Activated T-cell treated with anti-CD3 and anti-CD28 coated beads, Interleukin-2, amount 50 U/mL, for 48 hours (primary cell): ENCODE data around the gene TMEM52.
"Not testable (repeated sequence)": the region's sequence is repeated elsewhere in the genome, so short reads cannot be mapped to it uniquely, and the experiment has no call there.

Experiments used
- DNase-seq, 2 experiments: peaks; one replicate each; pipeline ENCODE4 v3.0.0-alpha.2; 2020

The TMEM52 gene

DNA sequence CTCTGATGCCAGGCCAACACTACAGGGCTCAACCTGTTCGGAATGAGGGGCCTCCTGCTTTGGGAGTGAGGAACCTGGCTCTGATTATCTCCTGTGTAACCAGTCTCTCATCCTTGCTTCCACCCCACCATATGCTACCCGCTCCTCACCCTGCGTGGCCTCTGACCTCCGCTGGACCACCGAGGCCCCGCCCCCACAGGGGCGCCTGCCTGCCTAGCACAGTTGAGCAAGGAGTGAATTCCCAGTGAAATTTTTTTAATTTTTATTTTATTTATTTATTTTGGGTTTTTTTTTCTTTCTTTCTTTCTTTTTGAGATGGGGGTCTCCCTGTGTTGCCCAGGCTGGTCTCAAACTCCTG, 26.3 kb downstream of the TMEM52 start:
- DNase-seq, result no peak

DNA sequence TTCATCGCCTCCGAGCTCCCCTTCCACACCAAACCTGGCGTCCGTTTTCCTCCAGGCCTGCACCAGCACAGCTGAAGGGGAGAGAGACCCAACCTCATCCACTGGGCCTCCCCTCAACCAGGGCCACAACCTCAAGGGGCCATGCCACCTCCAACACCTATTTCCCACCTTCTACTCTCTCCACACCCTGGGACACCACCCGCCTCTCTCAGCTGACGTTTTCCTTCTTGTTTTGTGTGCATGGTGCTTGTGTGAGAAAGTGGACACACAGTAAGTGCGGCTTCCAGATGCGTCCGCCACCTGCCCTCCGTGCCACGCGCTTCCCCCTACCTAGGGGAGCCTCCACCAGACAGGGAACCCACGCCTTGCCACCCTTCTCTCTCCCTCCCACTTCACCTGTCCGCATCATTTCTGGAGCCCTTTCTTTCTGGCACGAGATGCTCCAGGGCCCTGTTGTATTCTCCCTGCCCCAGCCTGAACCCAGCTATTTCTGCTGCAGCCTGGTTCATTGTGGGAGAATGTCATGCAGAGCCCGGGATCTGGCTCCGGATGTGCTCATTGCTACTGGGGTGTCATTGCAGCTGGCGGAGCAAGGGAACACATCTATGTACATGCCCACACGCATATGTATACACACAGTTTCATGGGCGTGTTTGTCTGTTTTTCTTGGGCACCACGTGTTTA, 26.9 kb downstream of the TMEM52 start:
- DNase-seq, result peak; percentile 44 to 53

DNA sequence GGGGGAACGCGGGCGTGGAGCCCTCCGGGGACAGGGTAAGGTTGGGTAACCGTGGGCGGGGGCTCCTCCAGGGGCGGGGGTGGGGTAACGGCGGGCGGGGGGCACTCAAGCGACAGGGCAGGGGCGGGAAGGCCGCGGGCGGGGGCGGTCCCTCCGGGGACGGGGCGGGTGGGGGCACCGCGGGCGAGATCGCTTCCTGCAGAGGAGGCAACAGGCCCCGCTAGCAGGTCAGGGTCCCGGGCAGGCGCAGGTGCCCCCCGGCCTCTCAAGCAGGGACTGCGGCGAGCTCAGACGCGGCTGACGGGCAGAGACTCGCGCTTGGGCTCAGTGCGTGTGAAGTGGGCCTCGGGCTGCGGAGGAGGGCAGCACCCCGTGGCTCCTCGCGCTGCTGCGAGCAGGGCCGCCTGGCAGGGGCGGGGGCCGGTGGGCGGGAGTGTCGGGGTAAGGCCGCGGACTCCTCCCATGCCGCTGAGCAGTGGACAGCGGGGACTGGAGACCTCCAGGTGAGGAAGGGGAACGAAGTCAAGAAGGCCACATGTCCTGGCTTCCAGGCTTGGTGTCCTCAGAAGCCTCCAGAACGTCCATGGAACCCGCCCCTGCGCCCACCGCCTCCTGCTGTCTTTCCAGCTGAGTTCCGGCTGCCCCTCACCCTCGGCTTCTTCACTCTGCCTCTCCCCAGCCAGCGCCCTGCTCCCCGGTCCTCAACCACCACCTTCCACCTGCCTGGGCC, 27.6 kb downstream of the TMEM52 start:
- no peak for DNase-seq

DNA sequence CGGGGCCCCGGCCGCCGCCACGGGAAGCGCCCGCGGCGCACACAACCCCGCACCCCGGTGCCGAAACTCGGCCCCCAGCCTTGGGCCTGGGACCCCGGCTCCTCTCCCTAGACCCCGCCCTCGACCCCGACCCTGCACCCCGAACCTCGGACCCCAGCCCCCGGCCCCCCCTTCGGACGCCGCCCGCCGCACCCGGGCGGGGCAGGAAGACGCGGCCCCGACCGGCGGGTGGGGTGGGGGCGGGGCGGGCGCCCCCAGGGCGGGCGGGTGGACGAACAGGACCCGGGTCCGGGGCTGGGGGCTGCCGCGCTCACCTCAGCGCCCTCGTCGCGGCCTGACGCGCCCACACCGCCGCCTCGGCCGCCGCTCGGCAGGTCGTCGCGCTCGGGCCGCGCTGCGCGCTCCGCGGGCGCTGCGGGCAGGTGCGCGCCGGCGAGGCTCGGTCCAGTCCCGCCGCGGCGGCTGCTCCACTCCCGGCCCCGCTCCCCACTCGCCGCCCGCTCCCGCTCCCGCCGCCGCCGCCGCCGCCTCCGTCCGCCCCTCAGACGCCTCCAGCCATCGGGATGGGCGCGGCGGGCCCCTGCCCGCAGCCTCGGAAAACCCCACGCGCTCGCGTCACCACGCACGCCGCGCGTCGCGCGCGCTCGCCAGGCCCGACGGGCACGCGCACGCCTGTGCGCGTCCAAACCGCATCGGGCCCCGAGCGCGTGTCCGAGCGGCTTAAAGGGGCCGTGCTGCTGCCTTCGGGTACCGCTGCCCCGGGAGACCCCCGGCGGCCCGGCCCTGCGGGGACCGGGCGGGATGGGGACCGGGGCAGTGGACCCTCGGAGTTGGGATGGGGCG, 28.4 kb downstream of the TMEM52 start, which contains the start of gene GNB1:
Gene GNB1, minus strand, starts transcription at position 582 of the 843 bp plus-strand sequence. CDS start 65,634 bp downstream, outside the sequence.
- DNase-seq, result peak; percentile 92 to 95

DNA sequence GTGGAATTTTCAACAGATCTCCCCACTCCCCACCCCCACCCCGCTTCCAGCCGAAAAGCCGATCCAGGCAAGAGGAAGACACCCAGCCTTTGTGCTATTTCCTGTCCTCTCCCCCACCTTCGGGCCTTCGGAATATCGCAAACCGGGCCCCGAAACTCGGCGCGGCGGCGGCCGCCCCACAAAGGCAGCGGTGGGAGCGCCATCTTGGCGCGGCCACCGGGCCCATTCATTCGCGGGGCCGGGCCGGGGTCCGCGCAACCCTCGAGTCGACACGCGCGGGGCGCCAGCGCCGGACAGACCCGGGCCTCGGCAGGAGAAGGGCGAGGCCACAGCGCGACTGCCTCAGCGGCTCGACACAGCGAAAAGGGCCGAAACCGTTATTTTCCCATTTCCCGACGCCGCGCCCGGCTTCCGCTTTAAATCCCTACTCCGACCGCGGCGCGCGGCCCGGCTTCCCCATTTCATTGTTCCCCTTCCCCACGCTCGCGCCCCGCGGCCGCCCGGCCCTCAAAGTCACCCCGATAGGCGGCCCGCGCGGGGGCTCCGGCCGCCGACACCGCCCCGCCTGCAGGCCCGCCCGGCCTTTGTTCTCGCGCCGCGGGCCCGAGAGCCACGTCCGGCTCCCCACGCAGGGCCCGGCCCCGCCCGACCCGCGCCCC, 29.1 kb downstream of the TMEM52 start:
- DNase-seq, result peak; percentile 60 to 67

DNA sequence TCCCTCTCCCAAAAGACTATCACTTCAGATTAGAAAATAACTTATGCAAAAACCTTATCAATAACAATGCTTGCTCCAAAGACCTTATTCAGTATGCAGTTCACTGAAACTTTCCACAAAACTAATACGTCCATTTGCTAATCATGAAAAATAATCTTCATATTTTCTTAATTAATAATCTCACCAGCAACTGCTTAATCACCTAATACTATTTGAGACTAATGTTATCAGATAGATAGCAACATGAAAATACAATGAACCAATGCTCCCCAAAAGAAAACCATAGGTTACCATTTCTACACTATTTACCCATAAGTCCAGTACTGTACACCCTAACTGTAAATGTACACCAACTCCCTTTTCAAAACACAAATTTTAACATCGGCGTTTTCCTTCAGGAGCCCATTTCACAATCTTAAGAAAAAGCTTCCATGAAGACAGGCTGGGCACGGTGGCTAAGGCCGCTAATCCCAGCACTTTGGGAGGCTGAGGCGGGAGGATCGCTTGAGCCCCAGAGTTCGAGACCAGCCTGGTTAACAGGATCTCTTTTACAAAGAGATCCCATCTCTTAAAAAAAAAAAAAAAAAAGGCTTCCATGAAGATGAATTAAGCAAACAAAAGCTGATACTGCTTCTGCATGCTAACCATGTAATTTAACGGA, 29.9 kb downstream of the TMEM52 start:
- no peak for DNase-seq

DNA sequence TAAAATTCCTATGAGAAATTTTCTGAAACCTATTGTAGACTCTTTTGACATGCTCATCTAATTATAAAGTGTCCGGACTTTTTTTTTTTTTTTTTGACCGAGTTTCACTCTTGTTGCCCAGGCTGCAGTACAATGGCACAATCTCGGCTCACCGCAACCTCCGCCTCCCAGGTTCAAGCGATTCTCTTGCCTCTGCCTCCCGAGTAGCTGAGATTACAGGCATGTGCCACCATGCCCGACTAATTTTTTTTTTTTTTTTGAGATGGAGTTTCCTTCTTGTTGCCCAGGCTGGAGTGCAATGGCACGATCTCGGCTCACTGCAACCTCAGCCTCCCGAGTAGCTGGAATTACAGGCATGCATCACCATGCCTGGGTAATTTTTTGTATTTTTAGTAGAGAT, 35.2 kb downstream of the TMEM52 start:
- not testable (repeated sequence) for DNase-seq

DNA sequence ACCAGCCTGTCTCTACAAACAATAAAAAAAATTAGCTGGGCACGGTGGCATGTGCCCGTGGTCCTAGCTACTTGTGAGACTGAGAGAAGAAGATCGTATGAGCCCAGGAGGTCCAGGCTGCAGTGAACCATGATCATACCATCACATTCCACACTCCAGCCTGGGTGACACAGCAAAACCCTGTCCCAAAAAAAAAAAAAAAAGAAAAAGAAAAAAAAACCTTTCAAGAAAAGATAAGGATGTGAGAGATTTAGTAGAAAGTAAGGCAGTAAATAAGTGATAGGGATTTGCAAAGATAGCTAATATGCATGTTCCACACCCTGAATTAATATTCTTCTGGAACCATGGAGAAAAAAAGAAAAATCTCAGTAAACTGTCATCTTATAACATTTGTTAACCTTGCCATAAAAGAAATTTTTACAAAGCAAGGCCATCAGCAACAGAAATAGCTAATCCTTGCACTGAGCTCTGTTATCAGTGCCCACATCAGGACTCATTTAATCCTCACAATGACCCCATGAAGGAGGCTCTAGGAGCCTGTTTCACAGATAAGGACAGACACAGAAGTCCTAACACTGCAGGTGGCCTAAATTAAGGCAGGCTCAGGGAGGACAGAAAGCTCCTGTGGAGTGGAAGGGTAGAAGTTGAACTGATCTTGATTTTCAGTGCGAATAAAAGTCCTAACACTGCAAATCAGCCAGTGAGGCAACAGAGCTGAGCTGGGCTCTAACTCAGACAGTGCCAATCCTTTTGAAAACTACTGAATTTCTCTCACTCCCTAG, 35.8 kb downstream of the TMEM52 start:
- DNase-seq, result no peak

DNA sequence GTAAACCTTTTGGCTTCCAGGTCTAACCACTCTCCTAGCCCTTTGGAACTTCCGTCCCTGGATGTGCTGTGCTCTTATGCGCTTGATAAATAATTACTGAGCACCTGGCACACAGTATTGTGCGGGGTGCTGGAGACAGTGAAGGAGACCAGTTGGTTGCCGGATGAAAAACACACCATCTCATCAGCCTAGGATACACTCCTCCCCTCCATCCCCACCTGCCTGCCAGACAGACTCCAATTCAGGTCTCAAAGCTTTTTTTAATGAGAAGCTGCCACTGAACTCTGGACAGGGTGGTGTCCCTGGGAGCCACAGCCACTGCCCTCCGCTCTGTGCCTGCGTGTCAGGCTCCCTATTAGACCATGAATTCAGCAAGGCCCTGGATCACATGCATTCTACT, 37.4 kb downstream of the TMEM52 start:
- no peak for DNase-seq

DNA sequence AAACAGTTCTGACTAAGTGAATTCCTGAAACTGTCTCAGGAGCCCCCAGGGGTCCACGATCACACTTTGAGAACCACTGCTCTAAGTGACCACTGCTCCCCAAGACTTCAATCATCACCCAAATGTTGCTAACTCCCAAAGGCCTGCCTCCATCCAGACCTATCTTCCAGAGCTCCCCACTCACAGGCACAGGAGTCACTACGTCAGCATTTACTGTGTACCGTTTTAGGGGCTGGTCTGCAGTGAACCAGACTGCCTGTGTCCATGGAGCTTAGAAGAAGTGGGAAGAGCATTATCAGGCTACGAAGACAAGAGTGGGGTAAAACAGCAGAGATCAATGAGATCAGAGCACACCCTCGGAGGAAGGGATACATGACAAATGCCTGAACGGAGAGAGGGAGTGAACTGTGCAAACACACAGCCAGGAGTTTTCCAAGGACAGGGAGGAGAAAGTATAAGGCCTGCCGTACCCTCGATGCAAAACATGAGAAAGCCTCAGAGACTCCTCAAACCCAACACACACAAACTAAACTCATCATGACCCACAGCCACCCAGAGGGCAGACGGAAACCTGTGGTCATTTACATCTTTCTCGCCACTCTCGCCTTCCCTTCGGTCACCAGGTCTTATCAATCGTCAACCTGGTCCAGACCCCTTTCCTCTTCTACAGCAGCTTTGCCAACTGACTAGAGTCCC, 38.3 kb downstream of the TMEM52 start:
- DNase-seq, result no peak

DNA sequence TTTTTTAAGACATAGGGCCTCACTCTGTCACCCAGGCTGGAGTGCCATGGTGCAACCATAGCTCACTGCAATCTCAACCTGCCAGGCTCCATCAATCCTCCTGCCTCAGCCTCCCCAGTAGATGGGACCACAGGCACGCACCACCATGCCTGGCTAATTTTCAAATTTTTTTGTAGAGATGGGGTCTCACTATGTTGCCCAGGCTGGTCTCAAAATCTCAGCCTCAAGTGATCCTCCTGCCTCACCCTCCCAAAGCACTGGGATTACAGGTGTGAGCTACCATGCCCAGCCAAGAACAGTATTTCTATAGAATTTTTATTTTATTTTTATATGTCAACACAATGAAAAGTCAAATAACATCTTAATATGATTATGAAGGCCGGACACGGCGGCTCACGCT, 39.1 kb downstream of the TMEM52 start:
- DNase-seq, result no peak

DNA sequence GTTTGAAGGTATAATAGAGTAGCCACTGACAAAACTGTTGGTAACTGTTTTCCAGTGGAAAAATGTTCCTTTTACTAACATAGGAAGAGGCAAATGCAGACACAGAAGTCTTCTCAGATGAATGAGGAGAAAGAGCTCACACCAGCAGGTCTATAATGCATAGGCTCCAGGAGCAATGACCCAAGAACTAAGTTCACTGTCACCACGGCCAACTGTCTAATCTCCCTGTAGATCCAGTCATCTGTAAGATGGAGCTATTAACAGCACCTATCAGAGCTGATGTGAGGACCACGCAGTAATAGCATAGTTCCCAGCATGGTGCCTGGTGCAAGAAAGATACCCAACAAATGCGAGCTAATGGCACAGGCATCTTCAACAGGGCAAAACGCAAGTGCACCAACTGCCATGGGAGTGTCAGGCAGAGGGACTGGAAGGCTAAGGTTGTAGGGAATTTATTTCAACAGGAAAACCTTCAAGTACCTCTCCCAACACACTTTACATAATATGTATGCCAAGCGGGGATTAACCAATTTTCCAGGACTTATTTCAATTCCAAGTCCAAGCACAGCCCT, 41.1 kb downstream of the TMEM52 start:
- DNase-seq, result no peak

DNA sequence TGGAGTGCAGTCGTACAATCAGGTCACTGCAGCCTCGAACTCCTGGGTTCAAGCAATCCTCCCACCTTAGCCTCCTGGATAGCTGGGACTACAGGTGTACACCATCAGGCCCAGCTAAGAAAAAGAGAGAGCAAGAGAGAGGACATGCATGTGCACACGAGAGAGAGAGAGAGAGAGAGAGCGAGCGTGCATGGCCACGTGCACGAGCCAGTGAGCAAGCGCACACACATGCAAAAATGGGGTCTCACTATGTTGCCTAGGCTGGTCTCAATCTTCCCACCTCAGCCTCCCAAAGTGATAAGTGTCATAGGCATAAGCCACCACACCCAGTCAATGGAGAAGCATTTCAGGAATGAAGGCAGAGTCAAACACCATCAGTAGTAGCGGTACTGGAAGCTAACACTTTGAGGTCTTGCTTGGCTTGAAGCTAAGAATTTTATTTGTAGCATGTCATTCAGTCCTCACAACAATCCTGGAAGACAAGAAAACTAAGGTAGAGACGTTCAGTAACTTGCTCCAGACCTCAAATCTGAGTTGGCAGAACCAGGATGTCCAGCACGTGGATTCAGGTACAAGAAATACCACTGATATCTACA, 42.6 kb downstream of the TMEM52 start:
- DNase-seq, result peak in 1 of 2 experiments; percentile 35

DNA sequence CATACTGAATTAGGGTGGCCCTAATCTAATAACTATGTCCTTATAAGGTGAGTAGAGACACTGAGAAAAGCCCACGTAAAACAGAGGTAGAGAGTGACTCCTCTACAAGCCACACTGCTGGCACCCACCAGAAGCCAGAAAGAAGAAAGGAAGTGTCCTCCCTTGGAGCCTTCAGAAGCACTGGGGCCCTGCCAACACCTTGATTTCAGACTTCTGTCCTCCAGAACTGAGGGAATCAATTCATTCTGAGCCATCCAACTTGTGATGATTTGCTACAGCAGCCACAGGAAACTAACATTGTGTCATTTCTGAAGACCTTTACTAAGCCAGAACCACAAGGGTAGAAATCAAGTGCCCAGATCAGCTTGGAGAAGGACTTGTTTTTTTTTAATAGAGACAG, 43.1 kb downstream of the TMEM52 start:
- DNase-seq, result peak; percentile 61 to 64

DNA sequence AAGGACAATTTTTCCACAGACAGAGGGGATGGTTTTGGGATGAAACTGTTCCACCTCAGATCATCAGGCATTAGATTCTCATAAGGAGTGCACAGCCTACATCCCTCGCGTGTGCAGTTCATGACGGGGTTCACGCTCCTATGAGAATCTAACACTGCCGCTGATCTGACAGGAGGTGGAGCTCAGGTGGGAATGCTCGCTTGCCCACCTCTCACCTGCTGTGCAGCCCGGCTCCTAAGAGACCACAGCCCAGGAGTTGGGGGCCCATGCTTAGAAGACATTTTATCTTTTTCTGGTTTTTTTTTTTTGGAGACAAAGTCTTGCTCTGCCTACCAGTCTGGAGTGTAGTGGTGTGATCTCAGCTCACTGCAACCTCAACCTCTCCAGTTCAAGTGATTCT, 44.2 kb downstream of the TMEM52 start:
- no peak for DNase-seq

DNA sequence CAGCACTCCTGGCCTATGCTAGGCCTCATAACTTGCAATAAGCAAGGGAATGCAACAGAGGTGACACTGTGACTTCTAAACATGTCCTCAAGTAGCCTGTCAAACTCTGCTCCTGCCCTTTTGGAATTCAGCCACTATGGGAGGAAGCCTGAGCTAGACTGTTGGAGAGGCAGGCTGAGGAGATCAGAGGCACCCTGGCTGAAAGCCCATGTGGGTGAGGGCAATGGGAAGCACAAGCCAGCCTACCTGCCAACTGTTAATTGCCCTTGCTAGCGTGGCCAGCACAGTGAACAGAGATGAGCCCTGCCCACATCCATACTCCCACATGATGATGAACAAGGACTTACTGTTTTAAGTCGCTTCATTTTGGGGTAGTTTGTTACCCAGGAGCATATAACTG, 45.9 kb downstream of the TMEM52 start:
- no peak for DNase-seq

DNA sequence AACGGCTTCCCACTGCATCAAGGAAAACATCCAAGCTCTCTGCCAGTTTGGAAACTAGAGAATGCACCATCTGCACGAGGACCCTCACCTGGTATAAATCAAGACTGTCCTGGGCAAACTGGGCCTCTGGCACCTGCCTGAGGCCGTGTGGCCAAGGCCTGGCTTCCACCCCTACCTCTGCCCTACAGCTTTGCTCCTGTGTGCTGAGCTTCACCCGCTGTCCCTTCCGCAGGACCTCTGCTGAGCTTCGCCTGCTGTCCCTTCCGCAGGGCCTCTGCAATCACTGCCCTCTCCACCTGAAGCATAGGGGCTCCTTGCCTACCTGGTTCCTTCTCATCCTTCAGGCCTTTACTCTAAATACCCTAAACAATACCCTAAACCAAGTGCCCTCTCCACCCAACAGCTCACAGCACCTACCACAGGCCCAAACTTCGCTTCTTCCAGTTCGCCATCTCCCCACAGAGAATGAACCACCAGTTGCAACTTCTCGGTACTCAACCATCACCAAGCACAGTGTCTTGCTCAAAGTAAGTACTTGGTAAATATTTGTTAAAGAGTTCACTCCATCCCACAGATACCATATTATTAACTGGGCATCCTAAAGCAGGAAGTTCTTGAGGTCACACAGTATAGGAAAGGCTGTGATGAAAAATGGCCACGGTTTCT, 46.6 kb downstream of the TMEM52 start:
- no peak for DNase-seq

DNA sequence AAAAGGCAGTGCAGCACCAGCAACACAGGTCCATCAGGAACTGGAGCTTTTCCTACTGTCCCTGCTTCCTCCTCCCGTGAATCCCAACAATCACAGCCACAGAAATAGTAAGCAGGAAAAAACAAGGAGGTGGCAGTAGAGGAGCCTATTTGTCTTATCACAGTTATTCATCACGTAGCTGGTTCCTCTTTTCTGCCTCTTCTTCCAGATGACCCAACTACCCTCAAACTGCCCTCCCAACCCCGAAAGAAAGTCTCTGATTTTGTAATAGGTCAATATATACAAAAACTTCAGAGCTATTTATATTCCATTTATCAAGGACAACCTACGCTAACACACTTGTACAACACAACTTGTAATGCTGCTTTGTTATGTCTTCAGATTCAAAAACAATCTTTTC, 49.6 kb downstream of the TMEM52 start:
- no peak for DNase-seq
